ENCODE results near the gene PATE3. TPM values are rescaled to one million over a fixed set of nuclear protein-coding genes. Genes with fewer than 3 reads are reported as not detected.

The PATE3 gene, protein sequence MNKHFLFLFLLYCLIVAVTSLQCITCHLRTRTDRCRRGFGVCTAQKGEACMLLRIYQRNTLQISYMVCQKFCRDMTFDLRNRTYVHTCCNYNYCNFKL
- total RNA-seq = not detected
- long read RNA-seq = 0 reads

DNA sequence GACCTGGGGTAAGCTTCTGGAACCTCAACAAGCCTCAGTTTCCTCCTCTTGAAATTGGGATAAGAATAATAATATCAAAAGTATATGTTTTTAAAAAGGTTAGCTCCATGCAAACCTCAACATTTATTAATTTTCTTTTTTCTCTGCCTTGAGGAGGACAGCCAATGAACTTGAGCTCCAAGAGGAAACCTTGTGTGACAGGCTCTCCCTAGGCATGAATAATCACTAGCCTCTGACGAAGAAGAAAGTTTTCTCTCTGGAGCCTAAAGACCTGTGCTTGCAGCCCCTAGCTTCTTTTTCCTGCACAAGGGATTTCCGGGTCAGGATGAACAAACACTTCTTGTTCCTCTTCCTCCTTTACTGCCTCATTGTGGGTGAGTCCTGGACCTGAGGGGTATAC, at the start of gene PATE3:
TSS of gene PATE3 (plus strand) at position 301 of the 400 bp plus-strand sequence. CDS start at position 326, 25 bp downstream.
- intact Hi-C loops (cut with DNase I) = no loop called here
- DNase-seq (ENCODE audit: low spot score) = no peak

- intact Hi-C loops (cut with DNase I) = no loop called here
- DNase-seq (ENCODE audit: low spot score) = no peak
Measured at GRCh38 chr11:125740617-125741016, 47.3 kb upstream of the PATE3 start.

GRCh38 chr11:125743681-125744080, 44.2 kb upstream of the PATE3 start:
- intact Hi-C loops (cut with DNase I) = no loop called here
- DNase-seq (ENCODE audit: low spot score) = no peak

DNA sequence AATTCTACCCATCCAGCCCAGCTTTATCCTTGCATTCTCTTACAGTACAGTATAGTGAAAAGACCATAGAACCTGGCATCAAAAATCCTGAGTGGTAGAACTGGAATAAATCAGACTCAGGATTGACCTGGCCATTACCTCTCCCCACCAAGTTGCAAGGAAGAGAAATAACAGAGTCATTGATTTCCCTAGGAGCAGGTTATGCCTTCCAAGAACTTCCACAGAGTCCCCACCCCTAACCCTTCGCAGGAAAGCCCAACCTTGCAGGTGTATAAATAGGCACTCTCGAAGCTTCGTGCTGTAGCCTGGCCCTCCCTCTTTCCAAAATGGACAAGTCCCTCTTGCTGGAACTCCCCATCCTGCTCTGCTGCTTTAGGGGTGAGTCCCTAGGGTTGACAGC, 41.9 kb upstream of the PATE3 start, which contains the start of gene PATE1:
TSS of gene PATE1 (plus strand) at position 301 of the 400 bp plus-strand sequence. CDS start at position 327, 26 bp downstream.
- intact Hi-C loops (cut with DNase I) = no loop called here
- no peak for DNase-seq (ENCODE audit: low spot score)

DNA sequence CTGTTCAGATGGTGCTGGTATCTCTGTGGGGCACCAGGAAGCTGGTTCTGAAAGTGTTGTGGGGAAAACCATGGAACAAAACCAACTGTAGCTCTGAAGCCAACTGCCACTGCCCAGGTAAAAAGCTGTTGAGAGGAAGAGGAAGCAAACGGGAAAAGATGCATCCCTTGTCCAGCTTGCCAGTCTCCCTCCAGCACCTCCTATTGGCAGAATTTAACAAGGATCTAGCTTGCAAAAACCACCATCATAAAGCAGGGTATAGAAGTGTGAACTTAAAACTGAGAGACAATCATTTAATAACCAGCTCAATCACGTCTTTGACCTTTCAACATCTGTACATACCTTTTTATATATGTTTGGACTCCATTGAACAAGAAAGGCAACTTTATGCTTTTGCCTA, 37.3 kb upstream of the PATE3 start:
- intact Hi-C loops (cut with DNase I) = no loop called here
- no peak for DNase-seq (ENCODE audit: low spot score)

DNA sequence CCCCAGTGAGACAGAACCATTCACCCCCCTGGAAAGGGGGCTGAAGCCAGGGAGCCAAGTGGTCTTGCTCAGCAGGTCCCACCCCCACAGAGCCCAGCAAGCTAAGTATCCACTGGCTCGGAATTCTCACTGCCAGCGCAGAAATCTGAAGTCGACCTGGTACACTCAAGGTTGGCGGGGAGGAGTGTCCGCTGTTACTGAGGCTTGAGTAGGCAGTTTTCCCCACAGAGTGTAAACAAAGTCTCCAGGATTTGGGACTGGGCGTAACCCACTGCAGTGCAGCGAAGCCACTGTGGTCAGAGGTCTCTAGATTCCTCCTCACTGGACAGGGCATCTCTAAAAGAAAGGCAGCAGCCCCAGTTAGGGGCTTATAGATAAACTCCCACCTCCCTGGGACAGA, 31.9 kb upstream of the PATE3 start:
- intact Hi-C loops (cut with DNase I) = no loop called here
- DNase-seq (ENCODE audit: low spot score) = no peak

DNA sequence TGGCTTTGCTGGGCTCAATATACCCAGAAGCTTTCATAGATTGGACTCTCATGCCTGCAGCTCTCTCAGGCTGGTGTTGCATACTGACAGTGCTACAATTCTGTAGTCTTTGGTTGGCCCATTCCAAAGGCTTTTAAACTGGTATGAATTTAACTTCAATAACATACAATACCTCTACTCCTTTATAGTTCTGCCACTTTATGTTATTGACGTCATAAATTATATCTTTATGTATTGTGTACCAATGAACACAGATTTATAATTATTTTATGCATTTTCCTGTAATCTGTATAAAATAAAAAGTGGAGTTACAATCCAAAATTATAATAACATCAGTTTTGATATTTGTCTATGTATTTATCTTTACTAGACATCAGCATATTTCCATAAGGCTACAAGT, 25.5 kb upstream of the PATE3 start:
- DNase-seq (ENCODE audit: low spot score) = no peak
- intact Hi-C loops (cut with DNase I) = no loop called here

DNA sequence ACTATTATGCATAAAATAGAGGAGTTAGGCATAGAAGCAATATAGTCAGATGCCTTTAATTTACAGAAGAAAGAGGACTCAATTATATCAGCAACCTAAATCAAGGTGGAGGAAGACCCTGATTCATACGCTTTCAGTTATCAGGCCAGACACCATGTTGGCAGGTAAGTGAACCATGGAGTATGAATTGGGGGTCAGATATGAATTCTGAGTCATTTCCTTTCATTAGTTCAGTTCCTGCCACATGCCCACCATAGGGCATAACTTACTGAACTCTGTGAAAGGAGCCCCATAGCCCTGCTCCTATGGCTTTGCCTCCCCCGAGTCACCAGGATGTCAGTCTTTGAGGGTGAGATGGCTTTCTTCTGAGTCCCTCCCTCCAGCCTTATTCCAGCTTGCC, 24.4 kb upstream of the PATE3 start:
- no peak for DNase-seq (ENCODE audit: low spot score)
- intact Hi-C loops (cut with DNase I) = no loop called here

DNA sequence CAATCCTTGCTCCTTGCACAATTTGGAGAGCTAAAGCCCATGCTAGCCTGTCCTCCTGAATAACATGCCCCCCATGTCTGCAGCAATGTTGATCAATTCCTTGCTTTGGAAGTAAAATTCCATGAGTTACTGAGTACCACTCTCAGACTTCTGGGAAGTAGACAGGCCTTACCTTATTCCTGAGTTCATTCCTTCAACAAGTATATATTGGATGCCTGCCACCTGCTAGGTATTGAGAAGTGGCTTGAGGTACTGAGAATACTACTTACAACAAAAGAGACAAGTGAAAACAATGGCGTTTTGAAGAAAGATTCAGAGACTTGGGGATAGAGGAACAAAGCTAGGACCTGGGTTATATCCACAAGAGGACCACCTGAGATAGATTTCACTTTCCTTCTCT, 21.7 kb upstream of the PATE3 start:
- no peak for DNase-seq (ENCODE audit: low spot score)
- intact Hi-C loops (cut with DNase I) = no loop called here

- DNase-seq (ENCODE audit: low spot score) = no peak
- intact Hi-C loops (cut with DNase I) = no loop called here
Measured at GRCh38 chr11:125768336-125769046, 19.4 kb upstream of the PATE3 start.

DNA sequence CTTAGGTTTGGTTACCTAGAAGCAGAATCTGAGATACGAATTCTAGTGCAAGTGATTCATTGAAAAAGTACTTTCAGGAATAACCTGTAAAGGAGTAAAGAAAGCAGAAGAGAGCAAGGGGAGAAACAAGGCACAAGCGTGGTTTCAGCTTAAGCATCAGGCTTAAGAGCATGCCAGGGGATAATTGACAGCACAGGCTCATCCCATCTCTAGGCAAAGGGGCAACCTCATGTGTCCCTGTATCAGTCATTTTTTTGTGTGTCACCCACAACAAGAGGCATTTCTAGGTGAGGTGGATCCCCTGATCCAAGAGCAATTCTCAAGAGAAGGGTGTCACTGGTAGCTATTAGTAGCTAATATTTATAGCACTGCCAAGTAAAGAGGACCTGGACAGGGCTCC, 17.3 kb upstream of the PATE3 start:
- DNase-seq (ENCODE audit: low spot score) = no peak
- intact Hi-C loops (cut with DNase I) = no loop called here

- no peak for DNase-seq (ENCODE audit: low spot score)
- intact Hi-C loops (cut with DNase I) = no loop called here
Measured at GRCh38 chr11:125772834-125773505, 15.0 kb upstream of the PATE3 start.

DNA sequence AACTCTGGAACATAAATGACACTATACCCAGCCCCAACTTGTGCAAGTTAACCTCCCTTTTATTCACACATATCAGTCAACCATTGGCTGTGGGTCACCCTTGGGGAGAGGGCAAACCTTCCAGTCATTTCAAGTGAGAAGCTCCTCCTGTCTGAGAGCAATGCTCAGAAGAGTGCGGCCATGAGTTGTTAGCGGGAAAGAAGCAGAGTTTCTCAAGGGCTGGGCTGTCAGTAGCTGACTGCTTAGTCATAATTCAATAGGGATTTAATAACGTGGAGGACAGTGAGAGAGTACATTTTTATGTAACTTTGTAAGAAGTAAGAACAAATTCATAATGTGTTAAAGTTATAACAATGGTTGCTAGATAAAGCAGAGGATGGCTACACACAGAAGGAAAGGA, 14.4 kb upstream of the PATE3 start:
- intact Hi-C loops (cut with DNase I) = no loop called here

GRCh38 chr11:125777309-125777708, 10.6 kb upstream of the PATE3 start:
- no peak for DNase-seq (ENCODE audit: low spot score)
- intact Hi-C loops (cut with DNase I) = no loop called here

More for the DNA sequence above, 14.4 kb upstream of the PATE3 start:
- no peak for DNase-seq (ENCODE audit: low spot score)

DNA sequence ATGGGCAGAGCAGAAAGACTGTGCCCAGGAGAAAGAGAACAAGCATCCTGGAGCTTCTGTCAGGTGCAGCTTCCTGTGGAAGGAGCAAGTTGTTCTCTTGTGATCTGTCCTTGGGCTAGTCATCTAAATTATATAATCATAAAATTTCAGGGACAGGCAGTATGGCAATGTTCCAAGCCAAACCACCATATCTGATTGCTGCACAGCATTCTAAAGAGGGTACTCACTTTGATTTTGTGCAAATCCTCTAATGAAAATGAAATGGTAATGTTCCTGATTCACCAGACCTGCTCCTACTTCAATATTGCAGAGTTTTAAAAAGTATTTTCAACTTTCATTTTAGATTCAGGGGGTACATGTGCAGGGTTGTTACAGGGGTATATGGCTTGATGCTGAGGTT, 9.2 kb upstream of the PATE3 start, which contains the start of gene PATE2:
TSS of gene PATE2 (minus strand) at position 101 of the 400 bp plus-strand sequence. CDS start at position 46, 55 bp downstream.
- no peak for DNase-seq (ENCODE audit: low spot score)
- intact Hi-C loops (cut with DNase I) = no loop called here

GRCh38 chr11:125784678-125785077, 3.2 kb upstream of the PATE3 start:
- DNase-seq (ENCODE audit: low spot score) = no peak
- intact Hi-C loops (cut with DNase I) = no loop called here

- DNase-seq (ENCODE audit: low spot score) = no peak
- intact Hi-C loops (cut with DNase I) = no loop called here
Measured at GRCh38 chr11:125790825-125791224, 2.9 kb downstream of the PATE3 start.

GRCh38 chr11:125797641-125798040, 9.7 kb downstream of the PATE3 start:
- DNase-seq (ENCODE audit: low spot score) = no peak
- intact Hi-C loops (cut with DNase I) = no loop called here

DNA sequence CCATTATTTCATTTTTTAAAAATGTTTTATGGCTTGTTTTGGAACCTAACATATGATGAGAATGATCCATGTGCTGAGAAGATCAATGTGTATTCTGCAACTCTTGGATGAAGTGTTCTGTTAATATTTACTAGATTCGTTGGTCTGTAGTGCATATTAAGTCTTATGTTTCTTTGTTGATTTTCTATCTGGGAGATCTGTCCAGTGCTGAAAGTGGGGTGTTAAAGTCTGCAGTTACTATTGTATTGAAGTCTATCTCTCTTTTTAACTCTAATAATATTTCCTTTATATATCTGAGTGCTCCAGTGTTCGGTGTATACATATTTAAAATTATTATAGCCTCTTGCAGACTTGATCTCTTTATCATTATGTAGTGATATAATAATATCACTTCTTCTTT, 11.9 kb downstream of the PATE3 start:
- no peak for DNase-seq (ENCODE audit: low spot score)
- intact Hi-C loops (cut with DNase I) = no loop called here

GRCh38 chr11:125802387-125802786, 14.5 kb downstream of the PATE3 start:
- intact Hi-C loops (cut with DNase I) = no loop called here
- no peak for DNase-seq (ENCODE audit: low spot score)

- intact Hi-C loops (cut with DNase I) = no loop called here
- DNase-seq (ENCODE audit: low spot score) = no peak
Measured at GRCh38 chr11:125807909-125808308, 20.0 kb downstream of the PATE3 start.
